Activated T-cell treated with anti-CD3 and anti-CD28 coated beads, Interleukin-2, amount 50 U/mL, for 72 hours (primary cell): Measurements from ENCODE around the gene CCSER2. TPM values are rescaled to one million over a fixed set of nuclear protein-coding genes. Genes with fewer than 3 reads are reported as not detected.
A peak's percentile ranks its signal among the peaks of the same experiment; 100 is the strongest.
"Not testable (repeated sequence)": the region's sequence is repeated elsewhere in the genome, so short reads cannot be mapped to it uniquely, and the experiment has no call there.

Experiments used
- ATAC-seq, 2 donors: fragments of 150-1000 bp; cut with Tn5 transposase; replicated peaks in 1 of 2; 2 replicates each; pipeline ENCODE4 v1.10.0; 2021; ENCODE audit warnings: moderate library complexity in 2 of 2, mild to moderate bottlenecking in 1 of 2
- DNase-seq, 2 donors: peaks; one replicate each; pipeline ENCODE4 v3.0.0; 2021 to 2022; ENCODE audit warnings: mixed read lengths in 1 of 2
- H3K27ac Mint-ChIP-seq: one replicate; pipeline ENCODE4 v1.8.0; 2022; ENCODE audit warnings: mild to moderate bottlenecking, moderate library complexity, mixed read lengths
- H3K27me3 Mint-ChIP-seq: one replicate; pipeline ENCODE4 v1.8.0; 2022; ENCODE audit warnings: low read depth, mixed read lengths
- H3K36me3 Mint-ChIP-seq, 2 donors: one replicate each; pipeline ENCODE4 v1.8.0; 2022; ENCODE audit warnings: mixed read lengths in 2 of 2, mild to moderate bottlenecking in 1 of 2; ENCODE audit not compliant: insufficient read depth in 2 of 2
- H3K4me1 Mint-ChIP-seq: one replicate; pipeline ENCODE4 v1.8.0; 2022; ENCODE audit warnings: low read depth, mixed read lengths
- H3K4me3 Mint-ChIP-seq, 2 donors: one replicate each; pipeline ENCODE4 v1.8.0; 2022; ENCODE audit warnings: mild to moderate bottlenecking in 2 of 2, mixed read lengths in 2 of 2, moderate library complexity in 2 of 2
- H3K9me3 Mint-ChIP-seq, 2 donors: one replicate each; pipeline ENCODE4 v1.8.0; 2022; ENCODE audit warnings: mixed read lengths in 2 of 2
- total RNA-seq, 2 donors: library from RNA; stranded (reverse); gene quantifications; one replicate each; pipeline ENCODE4 v1.2.3, GENCODE V29; 2022

The CCSER2 gene
- total RNA-seq, 2 donors from 2014 or later, result 93.7 to 99.1 TPM

GRCh38 chr10:84460520-84460919 lies 132.1 kb downstream of the CCSER2 start:
- H3K9me3 Mint-ChIP-seq, result peaks cover 2 to 3% of the 10 kb centered on the region in 2 donors
- no peaks in the 10 kb centered on the region for H3K4me1 Mint-ChIP-seq
- H3K27me3 Mint-ChIP-seq, result no peaks in the 10 kb centered on the region
- no peak overlapping the region for H3K27ac Mint-ChIP-seq
- peaks cover 9 to 25% of the 10 kb centered on the region in 2 donors for H3K36me3 Mint-ChIP-seq
- ATAC-seq (no peak), DNase-seq (no peak)
- H3K4me3 Mint-ChIP-seq, result no peak overlapping the region

- no peaks in the 10 kb centered on the region for H3K27me3 Mint-ChIP-seq
- no peak overlapping the region for H3K4me3 Mint-ChIP-seq
- H3K36me3 Mint-ChIP-seq, result peaks cover 12 to 19% of the 10 kb centered on the region in 2 donors
- ATAC-seq (no peak), DNase-seq (no peak)
- H3K9me3 Mint-ChIP-seq, result no peaks in the 10 kb centered on the region
- H3K4me1 Mint-ChIP-seq, result no peaks in the 10 kb centered on the region
- peak overlapping the region; percentile 40 for H3K27ac Mint-ChIP-seq
Observed at GRCh38 chr10:84469470-84469869, 141.1 kb downstream of the CCSER2 start.

- H3K4me3 Mint-ChIP-seq, result no peak overlapping the region
- H3K27ac Mint-ChIP-seq, result no peak overlapping the region
- H3K9me3 Mint-ChIP-seq, result no peaks in the 10 kb centered on the region
- peaks cover 5% of the 10 kb centered on the region for H3K4me1 Mint-ChIP-seq
- ATAC-seq (no peak), DNase-seq (no peak)
- no peaks in the 10 kb centered on the region for H3K27me3 Mint-ChIP-seq
- peaks cover 0 to 3% of the 10 kb centered on the region in 2 donors for H3K36me3 Mint-ChIP-seq
Observed at GRCh38 chr10:84473136-84473535, 144.7 kb downstream of the CCSER2 start.

DNA sequence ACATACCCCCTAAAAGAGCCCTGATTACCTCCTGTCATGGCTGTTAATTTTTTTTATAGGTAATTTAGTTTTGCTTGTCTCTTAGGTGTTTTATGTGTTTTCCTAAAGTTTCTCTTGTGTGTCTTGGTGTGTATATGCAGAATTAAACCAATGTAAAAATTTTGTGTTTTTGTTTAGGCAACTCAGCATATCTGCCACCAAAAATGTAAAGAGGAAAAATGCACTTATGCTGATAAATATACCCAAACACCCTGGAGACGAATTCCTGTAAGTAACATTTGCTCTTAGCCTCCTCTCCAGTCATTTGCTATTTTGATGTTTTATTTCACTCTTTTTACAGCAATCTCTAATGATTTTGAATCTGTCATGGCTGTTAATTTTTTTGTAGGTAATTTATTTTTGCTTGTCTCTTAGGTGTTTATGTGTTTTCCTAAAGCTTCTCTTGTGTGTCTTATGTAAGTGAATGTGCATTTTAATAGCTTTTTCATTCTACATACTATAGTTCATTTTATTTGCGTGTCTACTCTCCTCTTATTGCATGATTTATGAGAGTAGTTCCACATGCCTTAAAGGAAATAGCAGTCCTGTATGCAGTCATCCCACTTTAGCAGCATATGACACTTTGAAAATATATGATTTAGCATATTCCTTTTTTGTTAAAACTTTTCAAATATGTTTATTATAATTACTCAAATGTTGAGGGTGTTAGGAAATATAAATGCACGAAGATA lies 149.2 kb downstream of the CCSER2 start:
- Mint-ChIP-seq H3K4me3 (no peak overlapping the region), H3K27me3 (no peaks in the 10 kb centered on the region), H3K36me3 (peaks cover 2 to 5% of the 10 kb centered on the region in 2 donors), H3K4me1 (peaks cover 5% of the 10 kb centered on the region), H3K27ac (peak overlapping the region; percentile 64), H3K9me3 (no peaks in the 10 kb centered on the region)
- ATAC-seq (no peak), DNase-seq (no peak)

GRCh38 chr10:84478151-84478550 lies 149.8 kb downstream of the CCSER2 start:
- no peak overlapping the region for H3K4me3 Mint-ChIP-seq
- H3K27ac Mint-ChIP-seq, result no peak overlapping the region
- no peak for ATAC-seq
- peaks cover 5% of the 10 kb centered on the region for H3K4me1 Mint-ChIP-seq
- peaks cover 2 to 5% of the 10 kb centered on the region in 2 donors for H3K36me3 Mint-ChIP-seq
- no peak for DNase-seq
- no peaks in the 10 kb centered on the region for H3K27me3 Mint-ChIP-seq
- no peaks in the 10 kb centered on the region for H3K9me3 Mint-ChIP-seq

GRCh38 chr10:84478679-84479078 lies 150.3 kb downstream of the CCSER2 start:
- Mint-ChIP-seq H3K4me1 (peaks cover 5% of the 10 kb centered on the region), H3K27ac (peak overlapping the region; percentile 24), H3K36me3 (peaks cover 2 to 5% of the 10 kb centered on the region in 2 donors), H3K9me3 (no peaks in the 10 kb centered on the region), H3K4me3 (no peak overlapping the region), H3K27me3 (no peaks in the 10 kb centered on the region)
- no peak for DNase-seq
- no peak for ATAC-seq

DNA sequence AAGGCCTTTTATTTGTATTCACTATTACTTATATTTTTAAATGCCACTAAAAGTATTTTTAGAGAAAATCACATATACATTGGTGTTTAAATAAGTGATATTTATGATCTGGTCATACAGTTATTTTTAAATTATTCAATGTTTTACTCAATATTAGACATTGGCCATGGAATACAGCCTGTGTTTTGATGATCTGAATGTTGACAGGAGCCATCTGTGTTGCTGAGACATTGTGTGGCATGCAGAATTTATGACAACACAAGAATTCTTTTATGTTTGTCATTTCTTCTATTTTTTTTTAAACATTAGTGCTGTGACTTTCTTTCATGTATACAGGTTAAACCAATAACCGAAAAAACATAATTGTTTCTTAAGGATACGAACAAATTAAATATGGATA lies 156.2 kb downstream of the CCSER2 start:
- Mint-ChIP-seq H3K36me3 (peaks cover 10 to 20% of the 10 kb centered on the region in 2 donors), H3K4me1 (peaks cover 6% of the 10 kb centered on the region), H3K9me3 (peaks cover 0 to 2% of the 10 kb centered on the region in 2 donors), H3K4me3 (no peak overlapping the region), H3K27me3 (no peaks in the 10 kb centered on the region), H3K27ac (no peak overlapping the region)
- no peak for ATAC-seq
- DNase-seq, result no peak

DNA sequence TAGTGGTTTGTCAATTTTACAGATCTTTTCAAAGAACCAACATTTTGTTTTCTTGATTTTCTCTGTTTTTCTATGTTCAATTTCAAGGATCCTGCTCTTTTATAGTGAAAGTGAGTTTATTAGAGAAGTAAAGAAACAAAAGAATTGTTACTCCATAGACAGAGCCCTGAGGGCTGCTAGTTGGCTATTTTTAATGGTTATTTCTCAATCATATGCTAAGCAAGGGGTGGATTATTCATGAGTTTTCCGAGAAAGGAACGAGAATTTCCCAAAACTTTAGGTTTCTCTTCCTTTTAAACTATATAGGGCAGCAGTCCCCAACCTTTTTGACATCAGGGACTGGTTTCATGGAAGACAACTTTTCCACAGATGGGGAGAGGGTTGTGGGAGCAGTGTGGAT lies 165.0 kb downstream of the CCSER2 start:
- peaks cover 5 to 26% of the 10 kb centered on the region in 2 donors for H3K36me3 Mint-ChIP-seq
- no peak overlapping the region for H3K4me3 Mint-ChIP-seq
- no peaks in the 10 kb centered on the region for H3K27me3 Mint-ChIP-seq
- H3K27ac Mint-ChIP-seq, result peak overlapping the region; percentile 76
- no peak for ATAC-seq
- DNase-seq, result no peak
- no peaks in the 10 kb centered on the region for H3K9me3 Mint-ChIP-seq
- peaks cover 6% of the 10 kb centered on the region for H3K4me1 Mint-ChIP-seq

GRCh38 chr10:84493951-84494848 lies 165.8 kb downstream of the CCSER2 start:
- peaks cover 6% of the 10 kb centered on the region for H3K4me1 Mint-ChIP-seq

DNA sequence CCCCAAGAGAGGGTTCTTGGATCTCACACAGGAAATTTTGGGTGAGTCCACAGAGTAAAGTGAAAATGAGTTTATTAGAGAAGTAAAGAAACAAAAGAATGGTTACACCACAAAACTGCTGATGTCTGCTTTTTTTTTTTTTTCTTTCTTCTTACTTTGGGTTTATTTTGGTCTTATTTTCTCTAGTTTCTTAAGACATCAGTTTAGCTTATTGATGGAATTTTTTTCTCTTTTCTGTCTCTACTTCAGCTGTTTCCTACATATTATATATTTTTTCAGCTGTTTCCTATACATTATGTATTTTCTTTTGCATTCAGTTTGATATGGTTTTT lies 166.4 kb downstream of the CCSER2 start:
- DNase-seq, result no peak
- Mint-ChIP-seq H3K9me3 (no peaks in the 10 kb centered on the region), H3K4me3 (no peak overlapping the region), H3K36me3 (peaks cover 3 to 20% of the 10 kb centered on the region in 2 donors), H3K27ac (no peak overlapping the region), H3K4me1 (peaks cover 6% of the 10 kb centered on the region), H3K27me3 (no peaks in the 10 kb centered on the region)
- ATAC-seq, result no peak

More at GRCh38 chr10:84493951-84494848, 165.8 kb downstream of the CCSER2 start:
- no peaks in the 10 kb centered on the region for H3K27me3 Mint-ChIP-seq
- no peak for ATAC-seq
- no peak overlapping the region for H3K27ac Mint-ChIP-seq
- peaks cover 3 to 20% of the 10 kb centered on the region in 2 donors for H3K36me3 Mint-ChIP-seq
- H3K4me3 Mint-ChIP-seq, result no peak overlapping the region
- H3K9me3 Mint-ChIP-seq, result no peaks in the 10 kb centered on the region
- no peak for DNase-seq

DNA sequence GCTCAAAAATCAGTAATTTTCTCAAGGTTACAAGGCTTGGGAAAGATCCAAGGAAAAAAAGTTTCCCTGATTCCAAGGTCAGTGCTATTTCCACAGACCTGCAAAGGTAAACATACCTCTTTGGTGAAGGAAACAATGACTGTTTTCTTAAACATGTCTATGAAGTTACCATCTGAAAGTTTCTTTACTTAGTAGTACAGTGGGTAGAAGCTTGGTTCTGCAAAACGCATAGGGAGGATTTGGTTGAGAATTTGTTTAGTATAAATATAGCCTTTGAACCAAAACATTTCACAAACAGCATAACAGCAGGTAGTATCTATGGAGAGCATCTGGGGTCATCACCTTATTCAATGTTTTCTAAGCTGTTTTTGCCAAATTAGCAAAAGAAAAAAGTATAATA lies 169.6 kb downstream of the CCSER2 start:
- no peak for DNase-seq
- Mint-ChIP-seq H3K27ac (no peak overlapping the region), H3K4me1 (peaks cover 6% of the 10 kb centered on the region)

DNA sequence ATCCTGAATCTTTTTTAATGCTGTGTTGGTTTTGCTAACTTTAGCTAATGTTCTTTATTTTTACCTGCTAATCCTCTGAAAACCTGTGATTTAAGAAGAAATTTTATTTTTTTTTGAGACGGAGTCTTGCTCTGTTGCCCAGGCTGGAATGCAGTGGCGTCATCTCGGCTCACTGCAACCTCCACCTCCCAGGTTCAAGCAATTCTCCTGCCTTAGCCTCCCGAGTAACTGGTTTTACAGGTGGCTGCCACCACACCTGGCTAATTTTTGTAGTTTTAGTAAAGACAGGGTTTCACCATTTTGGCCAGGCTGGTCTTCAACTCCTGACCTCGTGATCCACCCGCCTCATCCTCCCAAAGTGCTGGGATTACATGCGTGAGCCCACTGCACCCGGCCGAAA lies 170.7 kb downstream of the CCSER2 start:
- DNase-seq, H3K9me3 Mint-ChIP-seq, H3K27me3 Mint-ChIP-seq, H3K4me1 Mint-ChIP-seq, H3K4me3 Mint-ChIP-seq, H3K36me3 Mint-ChIP-seq, H3K27ac Mint-ChIP-seq, ATAC-seq: not testable (repeated sequence)

More for the DNA sequence above, 169.6 kb downstream of the CCSER2 start:
- no peaks in the 10 kb centered on the region for H3K27me3 Mint-ChIP-seq
- H3K9me3 Mint-ChIP-seq, result no peaks in the 10 kb centered on the region
- no peak for ATAC-seq
- peaks cover 3% of the 10 kb centered on the region in 2 donors for H3K36me3 Mint-ChIP-seq
- no peak overlapping the region for H3K4me3 Mint-ChIP-seq

GRCh38 chr10:84499846-84500245 lies 171.5 kb downstream of the CCSER2 start:
- Mint-ChIP-seq H3K4me3 (no peak overlapping the region), H3K9me3 (no peaks in the 10 kb centered on the region), H3K36me3 (peaks cover 3% of the 10 kb centered on the region in 2 donors), H3K4me1 (peaks cover 6% of the 10 kb centered on the region), H3K27me3 (no peaks in the 10 kb centered on the region), H3K27ac (no peak overlapping the region)
- ATAC-seq (no peak), DNase-seq (no peak)
